Subcutaneous abdominal adipose tissue (tissue), 5 donors: ENCODE measurements around the gene SMIM14.
A peak's percentile ranks its signal among the peaks of the same experiment; 100 is the strongest.
"Not testable (repeated sequence)": the region's sequence is repeated elsewhere in the genome, so short reads cannot be mapped to it uniquely, and the experiment has no call there.

ENCODE experiments used
- H3K27ac ChIP-seq: one replicate; pipeline ENCODE4 v1.7.0; 2013; ENCODE audit warnings: low read depth, mild to moderate bottlenecking, inconsistent platforms, low read length, moderate library complexity
- H3K27me3 ChIP-seq, 5 donors: one replicate each; pipeline ENCODE4 v1.7.0; 2013; ENCODE audit warnings: low read length in 5 of 5, inconsistent platforms in 1 of 5; ENCODE audit not compliant: control insufficient read depth in 5 of 5, insufficient read depth in 4 of 5
- H3K36me3 ChIP-seq, 5 donors: one replicate each; pipeline ENCODE4 v1.7.0; 2013; ENCODE audit warnings: low read length in 5 of 5; ENCODE audit not compliant: control insufficient read depth in 5 of 5, insufficient read depth in 5 of 5
- H3K4me1 ChIP-seq, 5 donors: one replicate each; pipeline ENCODE4 v1.7.0; 2013; ENCODE audit warnings: low read length in 5 of 5, mild to moderate bottlenecking in 3 of 5, moderate library complexity in 1 of 5; ENCODE audit not compliant: control insufficient read depth in 5 of 5, insufficient read depth in 5 of 5
- H3K4me3 ChIP-seq, 5 donors: one replicate each; pipeline ENCODE4 v1.7.0; 2013; ENCODE audit warnings: low read length in 5 of 5, low read depth in 1 of 5
- H3K9ac ChIP-seq, 5 donors: one replicate each; pipeline ENCODE4 v1.7.0; 2013; ENCODE audit warnings: low read length in 5 of 5, mild to moderate bottlenecking in 4 of 5, moderate library complexity in 3 of 5
- H3K9me3 ChIP-seq, 5 donors: one replicate each; pipeline ENCODE4 v1.7.0; 2013; ENCODE audit warnings: low read length in 5 of 5; ENCODE audit not compliant: control insufficient read depth in 5 of 5
- donor health status: healthy.
- donor health status: healthy.
- donor health status: healthy.
- donor health status: healthy.
- donor health status: healthy.

Gene SMIM14

DNA sequence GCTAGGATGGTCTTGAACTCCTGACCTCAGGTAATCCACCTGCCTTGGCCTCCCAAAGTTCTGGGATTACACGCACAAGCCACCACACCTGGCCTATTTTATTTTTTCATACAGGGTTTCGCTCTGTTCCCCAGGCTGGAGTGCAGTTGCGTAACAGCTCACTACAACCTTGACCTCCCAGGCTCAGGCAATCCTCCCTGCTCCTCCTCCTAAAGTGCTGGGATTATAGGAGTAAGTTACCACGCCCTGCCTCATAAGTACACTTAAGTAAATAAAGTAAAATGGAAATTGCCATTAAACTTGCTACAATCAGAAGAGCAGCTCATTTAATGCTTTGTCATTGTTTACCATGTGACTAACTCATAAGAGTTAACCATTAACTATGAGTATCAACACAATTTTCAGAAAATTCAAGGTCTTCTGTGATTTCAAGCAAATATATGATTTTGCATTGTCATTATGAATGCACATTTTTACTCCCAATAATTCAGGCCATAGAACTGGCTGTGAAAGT, 123.7 kb downstream of the SMIM14 start:
- no peaks in the 10 kb centered on the region for H3K9me3 ChIP-seq
- H3K9ac ChIP-seq, result no peak overlapping the region
- peaks cover 16 to 31% (median 23%) of the 10 kb centered on the region in 5 donors for H3K36me3 ChIP-seq
- H3K4me1 ChIP-seq, result no peaks in the 10 kb centered on the region
- H3K27me3 ChIP-seq, result no peaks in the 10 kb centered on the region
- no peak overlapping the region for H3K27ac ChIP-seq
- no peak overlapping the region for H3K4me3 ChIP-seq

DNA sequence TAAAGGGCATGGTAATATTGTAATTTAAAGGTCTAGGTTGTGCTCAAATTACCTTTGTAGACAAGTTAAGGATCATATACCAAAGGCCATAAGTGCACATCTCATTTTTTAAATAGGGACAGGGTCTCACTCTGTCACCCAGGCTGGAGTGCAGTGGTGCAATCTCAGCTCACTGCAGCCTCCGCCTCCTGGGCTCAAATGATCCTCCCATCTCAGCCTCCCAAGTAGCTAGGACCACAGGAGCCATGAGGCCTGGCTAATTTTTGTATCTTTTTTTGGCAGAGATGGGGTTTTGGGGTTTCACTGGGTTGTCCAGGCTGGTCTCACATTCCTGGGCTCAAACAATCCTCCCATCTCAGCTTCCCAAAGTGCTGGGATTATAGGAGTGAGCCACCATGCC, 124.4 kb downstream of the SMIM14 start:
- not testable (repeated sequence) for H3K27ac ChIP-seq, H3K9ac ChIP-seq, H3K9me3 ChIP-seq, H3K4me1 ChIP-seq, H3K27me3 ChIP-seq, H3K4me3 ChIP-seq
- H3K36me3 ChIP-seq, result peaks cover 23 to 38% (median 29%) of the 10 kb centered on the region in 5 donors

DNA sequence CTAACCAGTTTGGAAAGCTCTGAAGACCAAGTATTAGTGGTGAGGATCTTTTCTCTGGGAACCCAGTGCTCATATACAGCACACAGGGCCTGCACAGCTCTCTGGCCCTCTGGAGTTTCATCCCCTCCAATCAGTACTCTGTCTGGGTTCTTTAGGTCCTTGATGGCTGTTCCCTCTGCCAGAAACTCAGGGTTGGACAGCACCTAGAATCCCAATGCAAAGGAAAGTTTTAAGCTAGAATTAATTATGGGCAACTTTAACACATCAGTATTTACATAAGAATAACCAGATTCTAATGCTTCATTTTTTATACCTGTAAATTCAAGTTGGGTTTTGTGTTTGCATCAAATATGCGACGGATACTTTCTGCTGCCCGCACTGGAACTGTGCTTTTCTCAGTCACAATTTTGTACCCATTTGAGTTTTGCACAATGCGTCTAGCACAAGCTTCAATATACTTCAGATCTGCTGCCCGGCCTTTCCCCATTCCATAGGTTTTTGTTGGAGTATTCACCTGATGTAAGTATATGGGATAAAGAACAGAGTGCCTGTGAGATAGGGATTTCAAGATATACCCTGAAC, 128.2 kb downstream of the SMIM14 start:
- Histone ChIP-seq H3K27ac (no peak overlapping the region), H3K9ac (no peak overlapping the region), H3K4me3 (no peak overlapping the region), H3K27me3 (no peaks in the 10 kb centered on the region), H3K9me3 (no peaks in the 10 kb centered on the region), H3K4me1 (no peaks in the 10 kb centered on the region), H3K36me3 (peaks cover 24 to 65% (median 53%) of the 10 kb centered on the region in 5 donors)

DNA sequence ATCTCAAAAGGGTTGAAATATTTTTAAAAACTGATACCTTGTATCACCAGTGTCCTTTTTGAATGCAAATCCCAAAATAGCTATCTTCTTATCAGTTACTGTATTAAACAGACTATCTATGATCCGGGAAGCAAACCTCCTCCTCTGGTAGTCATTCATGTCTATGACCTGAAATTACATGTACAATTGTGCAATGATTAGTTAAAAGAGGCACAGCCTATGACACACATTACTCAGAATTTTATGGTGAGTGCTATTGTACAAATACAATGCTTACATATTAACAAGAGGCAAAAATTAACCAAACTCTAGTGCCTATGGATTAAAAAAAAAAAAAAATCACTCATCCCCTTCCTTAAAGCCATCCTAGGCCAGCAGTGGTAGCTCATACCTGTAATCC, 133.1 kb downstream of the SMIM14 start:
- Histone ChIP-seq H3K27ac (no peak overlapping the region), H3K27me3 (no peaks in the 10 kb centered on the region), H3K9ac (no peak overlapping the region), H3K4me3 (no peak overlapping the region), H3K36me3 (peaks cover 32 to 81% (median 73%) of the 10 kb centered on the region in 5 donors), H3K9me3 (no peaks in the 10 kb centered on the region), H3K4me1 (peaks cover 0 to 10% (median 5%) of the 10 kb centered on the region in 5 donors)

DNA sequence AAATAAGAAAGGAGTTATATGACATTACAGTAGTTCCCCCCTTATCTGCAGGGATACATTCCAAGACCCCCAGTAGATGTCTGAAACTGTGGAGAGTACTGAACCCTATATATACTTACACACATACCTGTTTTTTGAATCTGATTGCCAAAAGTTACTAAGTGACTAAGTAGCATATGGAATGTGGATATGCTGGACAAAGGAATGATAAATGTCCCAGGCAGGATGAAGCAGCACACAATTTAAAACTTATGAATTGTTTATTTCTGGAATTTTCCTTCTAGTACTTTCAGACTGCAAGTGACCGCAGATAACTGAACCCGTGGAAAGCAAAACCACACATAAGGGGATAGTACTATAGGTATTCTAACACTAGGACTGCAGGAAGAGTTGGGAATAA, 134.1 kb downstream of the SMIM14 start:
- peaks cover 23 to 71% (median 63%) of the 10 kb centered on the region in 5 donors for H3K36me3 ChIP-seq
- H3K4me3 ChIP-seq, result no peak overlapping the region
- H3K9me3 ChIP-seq, result no peaks in the 10 kb centered on the region
- no peak overlapping the region for H3K27ac ChIP-seq
- no peak overlapping the region for H3K9ac ChIP-seq
- H3K4me1 ChIP-seq, result peaks cover 0 to 10% (median 5%) of the 10 kb centered on the region in 5 donors
- no peaks in the 10 kb centered on the region for H3K27me3 ChIP-seq

DNA sequence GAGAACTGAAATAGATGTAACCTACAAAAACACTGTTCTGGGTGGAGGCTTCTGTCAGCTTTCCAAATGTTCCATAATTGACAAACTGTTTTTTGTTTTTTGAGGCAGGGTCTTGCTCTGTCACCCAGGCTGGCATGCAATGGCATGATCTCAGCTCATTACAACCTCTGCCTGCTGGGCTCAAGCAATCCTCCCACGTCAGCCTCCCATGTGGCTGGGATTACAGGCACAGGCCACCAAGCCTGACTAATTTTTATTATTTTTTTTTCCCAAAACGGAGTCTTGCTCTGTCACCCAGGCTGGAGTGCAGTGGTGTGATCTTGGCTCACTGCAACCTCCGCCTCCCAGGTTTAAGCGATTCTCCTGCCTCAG, 136.0 kb downstream of the SMIM14 start:
- H3K9me3 ChIP-seq, H3K4me3 ChIP-seq, H3K27me3 ChIP-seq: not testable (repeated sequence)
- peak overlapping the region in 1 of 5 donors; percentile 77 for H3K9ac ChIP-seq
- peaks cover 26 to 62% (median 51%) of the 10 kb centered on the region in 5 donors for H3K36me3 ChIP-seq
- H3K27ac ChIP-seq, result peak overlapping the region; percentile 84
- peaks cover 0 to 10% (median 5%) of the 10 kb centered on the region in 5 donors for H3K4me1 ChIP-seq

DNA sequence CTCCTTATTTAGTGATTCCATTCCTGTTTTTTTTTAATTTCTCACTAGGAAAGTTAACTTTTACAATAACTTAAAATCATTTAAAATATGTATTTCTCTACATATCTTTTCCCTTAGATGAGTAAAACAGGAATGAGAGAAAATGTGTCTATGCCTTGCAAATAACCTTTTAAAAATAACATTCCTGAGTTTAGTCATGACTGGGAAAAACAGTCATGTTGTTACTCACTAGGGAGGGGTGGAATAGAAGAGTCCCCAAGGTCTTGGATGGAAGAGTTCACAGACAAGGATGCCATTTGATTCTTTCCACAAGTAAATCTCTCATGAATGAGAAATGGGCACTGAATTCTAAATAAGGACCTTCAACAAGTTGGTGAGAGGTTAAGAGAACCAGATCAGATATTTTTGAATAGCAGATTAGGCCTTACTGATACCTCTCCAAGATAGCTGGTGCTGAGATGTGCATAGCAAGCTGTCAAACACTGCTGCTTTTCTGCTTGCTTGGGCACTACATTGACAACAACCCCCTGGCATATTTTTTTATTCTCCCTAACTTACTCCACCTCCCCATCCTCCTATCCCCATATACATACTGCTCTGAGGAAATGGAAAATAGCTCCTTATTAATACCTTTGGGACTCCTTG, 136.5 kb downstream of the SMIM14 start:
- Histone ChIP-seq H3K9ac (peak overlapping the region in 1 of 5 donors; percentile 77), H3K27me3 (no peaks in the 10 kb centered on the region), H3K27ac (peak overlapping the region; percentile 84), H3K9me3 (no peaks in the 10 kb centered on the region), H3K36me3 (peaks cover 26 to 57% (median 48%) of the 10 kb centered on the region in 5 donors), H3K4me1 (peaks cover 0 to 10% (median 5%) of the 10 kb centered on the region in 5 donors), H3K4me3 (no peak overlapping the region)

DNA sequence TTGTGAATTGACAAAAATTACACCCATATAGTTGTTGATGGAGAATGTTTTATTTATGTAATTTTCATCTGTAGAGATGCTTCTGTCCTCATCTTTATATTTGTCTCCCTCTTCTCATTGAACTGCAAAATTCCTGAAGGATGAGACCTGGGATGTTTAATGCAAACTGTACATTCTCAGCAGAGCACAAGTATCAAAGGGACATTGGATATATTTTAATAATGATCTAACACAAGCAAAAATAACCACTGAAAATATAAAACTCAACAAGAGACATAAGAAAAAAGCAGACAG, 140.0 kb downstream of the SMIM14 start:
- Histone ChIP-seq H3K9me3 (no peaks in the 10 kb centered on the region), H3K4me3 (no peak overlapping the region), H3K36me3 (peaks cover 14 to 28% (median 22%) of the 10 kb centered on the region in 5 donors), H3K4me1 (peaks cover 0 to 24% (median 6%) of the 10 kb centered on the region in 5 donors), H3K27ac (no peak overlapping the region), H3K27me3 (no peaks in the 10 kb centered on the region), H3K9ac (no peak overlapping the region)

DNA sequence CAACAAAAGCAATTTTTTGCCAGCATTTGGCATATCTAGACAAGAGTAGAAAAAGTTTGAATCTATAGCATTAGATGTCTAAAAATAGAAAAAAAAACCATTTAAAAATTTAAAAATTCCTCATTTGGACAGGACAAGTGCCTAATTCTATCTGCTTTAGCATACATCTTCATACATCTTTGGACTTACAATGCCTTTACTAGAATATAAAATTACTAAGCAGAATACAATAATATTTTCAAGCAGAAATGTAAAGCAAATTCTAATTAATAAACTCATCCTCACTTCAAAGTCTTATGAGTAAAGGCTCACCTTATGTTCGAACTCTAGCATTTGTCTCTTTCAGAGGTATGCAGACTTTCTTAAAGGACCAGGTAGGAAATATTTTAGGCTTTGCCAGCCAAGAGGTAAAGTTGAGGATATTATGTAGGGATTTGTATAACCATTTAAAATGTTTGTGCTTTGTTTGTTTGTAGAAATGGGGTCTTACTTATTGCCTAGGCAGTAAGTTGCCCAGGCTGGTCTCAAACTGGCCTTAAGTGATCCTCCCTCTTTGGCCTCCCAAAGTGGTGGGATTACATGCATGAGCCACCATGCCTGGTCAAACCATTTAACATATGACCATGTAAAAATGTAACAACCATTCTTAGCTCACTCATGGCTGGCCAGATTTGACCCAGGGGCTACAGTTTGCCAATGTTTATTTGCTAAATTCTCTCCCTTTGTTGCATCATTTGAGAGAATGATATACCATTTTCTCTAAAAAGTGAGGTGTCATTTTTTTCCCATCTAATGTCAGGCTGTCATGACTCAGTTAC, 140.5 kb downstream of the SMIM14 start:
- no peaks in the 10 kb centered on the region for H3K27me3 ChIP-seq
- no peak overlapping the region for H3K27ac ChIP-seq
- H3K9me3 ChIP-seq, result no peaks in the 10 kb centered on the region
- H3K4me3 ChIP-seq, result no peak overlapping the region
- peaks cover 0 to 24% (median 6%) of the 10 kb centered on the region in 5 donors for H3K4me1 ChIP-seq
- peaks cover 9 to 22% (median 16%) of the 10 kb centered on the region in 5 donors for H3K36me3 ChIP-seq
- H3K9ac ChIP-seq, result no peak overlapping the region
